K562 (cell line): ENCODE results near the gene EFEMP2. TPM values are rescaled to one million over a fixed set of nuclear protein-coding genes. Genes with fewer than 3 reads are reported as not detected.

Experiments
- BRD9 ChIP-seq: fragments of 450-650 bp; IDR thresholded peaks from 2 replicates; pipeline ENCODE4 v1.6.1; 2018; ENCODE audit warnings: low read depth; ENCODE audit not compliant: partially characterized antibody
- CHD1 ChIP-seq: fragments of 200-600 bp; sonication (generic); IDR thresholded peaks from one replicate; pipeline ENCODE4 v1.6.1; 2012; ENCODE audit warnings: mild to moderate bottlenecking, moderate library complexity, low read length, inconsistent platforms
- DDX20 ChIP-seq: fragments of 450-650 bp; IDR thresholded peaks from 2 replicates; pipeline ENCODE4 v1.6.1; 2016; ENCODE audit warnings: missing genetic modification characterization, low read depth, mild to moderate bottlenecking, missing compliant biosample characterization, moderate library complexity
- FOXP1 ChIP-seq: sonication (generic); formaldehyde crosslinking; IDR thresholded peaks from 2 replicates; pipeline ENCODE4 v1.8.0; 2022; ENCODE audit warnings: mild to moderate bottlenecking, missing genetic modification reagents
- GTF2F1 ChIP-seq: IDR thresholded peaks from 2 replicates; pipeline ENCODE4 v1.6.1; 2011; ENCODE audit warnings: low read depth, low read length, improper control_type of control experiment
- IRF2 ChIP-seq: sonication (generic); formaldehyde crosslinking; IDR thresholded peaks from 2 replicates; pipeline ENCODE4 v1.8.1; 2022; ENCODE audit warnings: mild to moderate bottlenecking, missing genetic modification reagents
- KLF1 ChIP-seq: fragments of 450-650 bp; IDR thresholded peaks from 2 replicates; pipeline ENCODE4 v1.6.1; 2016; ENCODE audit warnings: missing genetic modification characterization, missing compliant biosample characterization
- L3MBTL2 ChIP-seq: fragments of 450-650 bp; IDR thresholded peaks from 2 replicates; pipeline ENCODE4 v1.6.1; 2016; ENCODE audit warnings: mild to moderate bottlenecking, moderate library complexity
- NCOA1 ChIP-seq: fragments of 450-650 bp; IDR thresholded peaks from 2 replicates; pipeline ENCODE4 v1.6.1; 2016; ENCODE audit warnings: low read depth
- NCOA6 ChIP-seq: fragments of 450-650 bp; IDR thresholded peaks from 2 replicates; pipeline ENCODE4 v1.6.1; 2017; ENCODE audit warnings: mild to moderate bottlenecking
- NRF1 ChIP-seq, 2 experiments: fragments of 450-650 bp; IDR thresholded peaks in 1 of 2; conservative IDR thresholded peaks in 1 of 2; 2 replicates each; pipeline ENCODE4 v1.6.1; 2014; ENCODE audit warnings: mild to moderate bottlenecking in 2 of 2
- PHB ChIP-seq: fragments of 250-450 bp; sonication (Bioruptor Pico); IDR thresholded peaks from 2 replicates; pipeline ENCODE4 v1.5.0; 2021
- RAD21 ChIP-seq, 2 experiments: fragments of 250-450 bp in 1 of 2; fragments of 450-650 bp in 1 of 2; sonication (Bioruptor Pico) in 1 of 2; formaldehyde crosslinking in 1 of 2; IDR thresholded peaks in 1 of 2; conservative IDR thresholded peaks in 1 of 2; 2 replicates each; pipeline versions ENCODE4 v1.4.0 to v1.8.0; 2020 to 2022; ENCODE audit warnings: mild to moderate bottlenecking in 2 of 2, moderate library complexity in 1 of 2
- RBM39 ChIP-seq: fragments of 200-400 bp; formaldehyde crosslinking; optimal IDR thresholded peaks from 2 replicates; pipeline ENCODE3; 2018; ENCODE audit warnings: low read depth, low read length
- RFX5 ChIP-seq: IDR thresholded peaks from 2 replicates; pipeline ENCODE4 v1.6.1; 2011; ENCODE audit warnings: low read depth, mild to moderate bottlenecking, improper control_type of control experiment, low read length
- SIN3A ChIP-seq, 2 experiments: fragments of 150-350 bp in 1 of 2; IDR thresholded peaks; 2 replicates each; pipeline ENCODE4 v1.6.1; 2011 to 2016; ENCODE audit warnings: borderline replicate concordance in 2 of 2, low read depth in 2 of 2, low read length in 2 of 2, mild to moderate bottlenecking in 2 of 2, moderate library complexity in 2 of 2; ENCODE audit not compliant: control insufficient read depth in 1 of 2
- SNIP1 ChIP-seq: fragments of 450-650 bp; IDR thresholded peaks from 2 replicates; pipeline ENCODE4 v1.7.1; 2017; ENCODE audit warnings: low read depth, mild to moderate bottlenecking
- WHSC1 ChIP-seq: IDR thresholded peaks from one replicate; pipeline ENCODE4 v1.6.1; 2012; ENCODE audit warnings: low read length, control low read depth, inconsistent platforms
- ZFX ChIP-seq: sonication (generic); formaldehyde crosslinking; IDR thresholded peaks from 2 replicates; pipeline ENCODE4 v1.8.0; 2022; ENCODE audit warnings: mild to moderate bottlenecking, missing genetic modification reagents, moderate library complexity
- ZKSCAN3 ChIP-seq: fragments of 250-450 bp; sonication (Bioruptor Pico); IDR thresholded peaks from 2 replicates; pipeline ENCODE4 v1.4.0; 2020
- ZNF217 ChIP-seq: sonication (generic); formaldehyde crosslinking; IDR thresholded peaks from 2 replicates; pipeline ENCODE4 v1.8.0; 2022; ENCODE audit warnings: mild to moderate bottlenecking, missing genetic modification reagents
- ZNF224 ChIP-seq: sonication (generic); formaldehyde crosslinking; IDR thresholded peaks from 2 replicates; pipeline ENCODE4 v1.8.0; 2022; ENCODE audit warnings: mild to moderate bottlenecking, missing genetic modification reagents
- ZNF586 ChIP-seq: fragments of 450-650 bp; formaldehyde crosslinking; conservative IDR thresholded peaks from 2 replicates; pipeline ENCODE4 v1.4.0; 2020; ENCODE audit warnings: mild to moderate bottlenecking, moderate library complexity
- ZNF778 ChIP-seq: fragments of 450-650 bp; formaldehyde crosslinking; IDR thresholded peaks from 2 replicates; pipeline ENCODE4 v1.4.0; 2020; ENCODE audit warnings: mild to moderate bottlenecking, moderate library complexity
- polyA plus RNA-seq, 8 experiments: library from polyadenylated mRNA; depleted of rRNA in 4 of 8; stranded (reverse) in 5 of 8; unstranded in 3 of 8; fragments of >200 nt; fragmentation: Nextera tagmentation in 2 of 8; fragmentation: Illumina TruSeq in 1 of 8; extraction: Ambion mirVana in 2 of 8; extraction: Trizol in 1 of 8; gene quantifications; 2 replicates each; pipeline versions ENCODE4 v1.2.1 to v1.2.3, GENCODE V29; 2011 to 2014; ENCODE audit warnings: inconsistent platforms in 1 of 8, missing spikeins in 1 of 8
- total RNA-seq, 7 experiments: library from RNA; depleted of rRNA in 6 of 7; stranded (reverse); fragments of >200 nt in 6 of 7; fragmentation: Illumina TruSeq in 2 of 7; extraction: Trizol in 2 of 7; gene quantifications; 2 replicates each; pipeline versions ENCODE4 v1.2.1 to v1.2.3, GENCODE V29; 2011 to 2021; ENCODE audit warnings: low replicate concordance in 1 of 7
- TF ChIP-seq, protein P1 (sequence below): fragments of 250-450 bp; sonication (Bioruptor Pico); IDR thresholded peaks from 2 replicates; pipeline ENCODE4 v1.5.0; 2022; ENCODE audit warnings: mild to moderate bottlenecking
- TF ChIP-seq, protein P2 (sequence below): sonication (generic); formaldehyde crosslinking; IDR thresholded peaks from 2 replicates; pipeline ENCODE4 v1.8.0; 2022; ENCODE audit warnings: mild to moderate bottlenecking, missing genetic modification reagents
- TF ChIP-seq, protein P3 (sequence below): sonication (generic); IDR thresholded peaks from 2 replicates; pipeline ENCODE4 v1.6.1; 2016
- TF ChIP-seq, protein P4 (sequence below): sonication (generic); formaldehyde crosslinking; IDR thresholded peaks from 2 replicates; pipeline ENCODE4 v1.8.1; 2023; ENCODE audit warnings: mild to moderate bottlenecking, missing genetic modification reagents

EFEMP2 gene
- total and polyA plus RNA-seq, 9 of the 15 experiments (the other 6 are each of a cell fraction or from before 2014, with no cell fraction given): 0.07 to 2.9 (median 0.69) TPM; not detected in 1

DNA sequence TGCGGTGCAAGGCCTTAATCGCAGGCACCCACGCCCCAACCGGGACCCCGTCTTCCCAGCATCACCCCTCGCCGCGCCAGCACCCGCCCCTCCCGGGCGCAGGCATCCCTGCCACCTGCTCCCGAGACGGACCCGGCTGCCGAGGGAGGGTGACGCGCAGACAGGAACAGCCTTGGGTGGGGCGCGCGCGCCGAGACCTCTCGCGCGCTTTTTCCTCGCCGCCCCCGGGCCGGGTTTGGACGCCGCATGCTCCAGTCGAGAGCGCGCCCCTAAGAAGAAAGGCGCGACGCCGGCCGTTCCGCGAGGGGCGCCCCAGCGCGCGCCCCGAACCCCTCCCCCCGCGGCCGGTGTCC is 15.1 kb downstream of the EFEMP2 start (continued):
- no peak for TF ChIP-seq BRD9
- TF ChIP-seq, protein P1, sequence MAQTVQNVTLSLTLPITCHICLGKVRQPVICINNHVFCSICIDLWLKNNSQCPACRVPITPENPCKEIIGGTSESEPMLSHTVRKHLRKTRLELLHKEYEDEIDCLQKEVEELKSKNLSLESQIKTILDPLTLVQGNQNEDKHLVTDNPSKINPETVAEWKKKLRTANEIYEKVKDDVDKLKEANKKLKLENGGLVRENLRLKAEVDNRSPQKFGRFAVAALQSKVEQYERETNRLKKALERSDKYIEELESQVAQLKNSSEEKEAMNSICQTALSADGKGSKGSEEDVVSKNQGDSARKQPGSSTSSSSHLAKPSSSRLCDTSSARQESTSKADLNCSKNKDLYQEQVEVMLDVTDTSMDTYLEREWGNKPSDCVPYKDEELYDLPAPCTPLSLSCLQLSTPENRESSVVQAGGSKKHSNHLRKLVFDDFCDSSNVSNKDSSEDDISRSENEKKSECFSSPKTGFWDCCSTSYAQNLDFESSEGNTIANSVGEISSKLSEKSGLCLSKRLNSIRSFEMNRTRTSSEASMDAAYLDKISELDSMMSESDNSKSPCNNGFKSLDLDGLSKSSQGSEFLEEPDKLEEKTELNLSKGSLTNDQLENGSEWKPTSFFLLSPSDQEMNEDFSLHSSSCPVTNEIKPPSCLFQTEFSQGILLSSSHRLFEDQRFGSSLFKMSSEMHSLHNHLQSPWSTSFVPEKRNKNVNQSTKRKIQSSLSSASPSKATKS (CRISPR knock-in tag): no peak
- no peak for TF ChIP-seq WHSC1
- TF ChIP-seq ZNF217 (CRISPR knock-in tag): no peak
- TF ChIP-seq, protein P2, sequence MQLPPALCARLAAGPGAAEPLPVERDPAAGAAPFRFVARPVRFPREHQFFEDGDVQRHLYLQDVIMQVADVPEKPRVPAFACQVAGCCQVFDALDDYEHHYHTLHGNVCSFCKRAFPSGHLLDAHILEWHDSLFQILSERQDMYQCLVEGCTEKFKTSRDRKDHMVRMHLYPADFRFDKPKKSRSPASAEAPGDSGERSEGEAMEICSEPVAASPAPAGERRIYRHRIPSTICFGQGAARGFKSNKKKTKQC (CRISPR knock-in tag): no peak; the same call in 1 of the 2 replicates
- TF ChIP-seq, protein P3, sequence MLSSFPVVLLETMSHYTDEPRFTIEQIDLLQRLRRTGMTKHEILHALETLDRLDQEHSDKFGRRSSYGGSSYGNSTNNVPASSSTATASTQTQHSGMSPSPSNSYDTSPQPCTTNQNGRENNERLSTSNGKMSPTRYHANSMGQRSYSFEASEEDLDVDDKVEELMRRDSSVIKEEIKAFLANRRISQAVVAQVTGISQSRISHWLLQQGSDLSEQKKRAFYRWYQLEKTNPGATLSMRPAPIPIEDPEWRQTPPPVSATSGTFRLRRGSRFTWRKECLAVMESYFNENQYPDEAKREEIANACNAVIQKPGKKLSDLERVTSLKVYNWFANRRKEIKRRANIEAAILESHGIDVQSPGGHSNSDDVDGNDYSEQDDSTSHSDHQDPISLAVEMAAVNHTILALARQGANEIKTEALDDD: no peak
- TF ChIP-seq L3MBTL2: peak; percentile 90
- no peak for TF ChIP-seq PHB
- TF ChIP-seq SNIP1: no peak
- no peak for TF ChIP-seq ZKSCAN3 (CRISPR knock-in tag)
- TF ChIP-seq ZFX (CRISPR knock-in tag): peak; percentile 71
- TF ChIP-seq NCOA1: no peak
- TF ChIP-seq SIN3A (IDR thresholded peaks at IDR 0.05; ENCODE audit: borderline replicate concordance in 2 of 2, control insufficient read depth in 1 of 2, low read depth in 2 of 2, low read length in 2 of 2): peak in 1 of 2 experiments; percentile 80; a peak in 2 of 4 replicates
- peak; percentile 83 for TF ChIP-seq KLF1 (tag)
- TF ChIP-seq GTF2F1: no peak
- no peak for TF ChIP-seq RAD21 (CRISPR knock-in tag; conservative IDR thresholded peaks at IDR 0.05 in 1 of 2, IDR thresholded peaks at IDR 0.05 in 1 of 2)
- no peak for TF ChIP-seq FOXP1 (CRISPR knock-in tag)
- TF ChIP-seq ZNF778 (CRISPR knock-in tag): no peak
- TF ChIP-seq ZNF224 (CRISPR knock-in tag): 0 out of 2 replicates have a peak, but pooled peaks have one; percentile 8
- no peak for TF ChIP-seq NCOA6
- no peak for TF ChIP-seq RFX5
- TF ChIP-seq IRF2 (CRISPR knock-in tag): no peak
- peak; percentile 60 to 66; a peak in 3 of 4 replicates for TF ChIP-seq NRF1 (conservative IDR thresholded peaks at IDR 0.05 in 1 of 2, IDR thresholded peaks at IDR 0.05 in 1 of 2)
- no peak for TF ChIP-seq DDX20 (tag)
- TF ChIP-seq CHD1: peak; percentile 93
- no peak for TF ChIP-seq RBM39
- TF ChIP-seq, protein P4, sequence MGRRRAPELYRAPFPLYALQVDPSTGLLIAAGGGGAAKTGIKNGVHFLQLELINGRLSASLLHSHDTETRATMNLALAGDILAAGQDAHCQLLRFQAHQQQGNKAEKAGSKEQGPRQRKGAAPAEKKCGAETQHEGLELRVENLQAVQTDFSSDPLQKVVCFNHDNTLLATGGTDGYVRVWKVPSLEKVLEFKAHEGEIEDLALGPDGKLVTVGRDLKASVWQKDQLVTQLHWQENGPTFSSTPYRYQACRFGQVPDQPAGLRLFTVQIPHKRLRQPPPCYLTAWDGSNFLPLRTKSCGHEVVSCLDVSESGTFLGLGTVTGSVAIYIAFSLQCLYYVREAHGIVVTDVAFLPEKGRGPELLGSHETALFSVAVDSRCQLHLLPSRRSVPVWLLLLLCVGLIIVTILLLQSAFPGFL (CRISPR knock-in tag): no peak
- no peak for TF ChIP-seq ZNF586 (CRISPR knock-in tag)
